OCI-LY3 (cell line): ENCODE data around the gene SPESP1.

Experiments used
- CTCF ChIP-seq: fragments of 200-600, 300-600 bp; sonication (generic); IDR thresholded peaks from 2 replicates; pipeline ENCODE4 v1.5.1; 2014; ENCODE audit warnings: antibody characterized with exemption, low read length, low read depth
- EZH2phosphoT487 ChIP-seq: fragments of 200-600 bp; shearing (Covaris generic); IDR thresholded peaks from 2 replicates; pipeline ENCODE4 v1.6.1; 2018; ENCODE audit warnings: antibody characterized with exemption, mixed run types, low read depth

DNA sequence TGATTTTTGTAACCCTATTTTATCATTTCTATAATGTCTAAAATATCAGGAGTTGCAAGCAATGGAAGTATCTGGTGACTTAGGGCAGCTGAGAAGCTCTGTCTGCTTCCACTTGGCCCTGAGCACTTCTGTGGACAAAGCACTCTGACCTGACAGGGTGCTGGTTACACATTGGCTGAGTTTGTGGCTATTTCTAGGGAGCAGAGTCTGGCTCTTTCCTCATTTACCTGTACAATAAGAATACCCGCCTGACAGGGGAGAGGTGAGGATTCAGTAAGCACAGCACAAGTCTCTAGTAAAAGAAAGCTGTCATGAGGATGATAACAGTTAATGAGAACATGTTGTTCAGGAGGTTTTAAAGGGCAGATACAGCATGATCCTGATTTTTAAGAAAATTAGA is 33.3 kb upstream of the SPESP1 start:
- TF ChIP-seq CTCF (no peak), EZH2phosphoT487 (no peak)
